Esophagus squamous epithelium (tissue), 5 donors: ENCODE data around the gene DUSP19. TPM values are rescaled to one million over a fixed set of nuclear protein-coding genes. Genes with fewer than 3 reads are reported as not detected.

Source experiments
- DNase-seq: peaks from one replicate; lab custom pipeline; 2025; lab: John Stamatoyannopoulos, UW
- H3K27ac ChIP-seq, 4 donors: fragments of 200-600 bp; sonication (generic); one replicate each; pipeline ENCODE4 v1.5.1; 2016 to 2019; ENCODE audit warnings: mild to moderate bottlenecking in 1 of 4
- H3K27me3 ChIP-seq, 4 donors: fragments of 200-600 bp; sonication (generic); 1 replicate in 3 of 4; 2 replicates in 1 of 4; pipeline versions ENCODE4 v1.5.1 to v1.6.0; 2017 to 2021; ENCODE audit warnings: antibody characterized with exemption in 1 of 4
- H3K36me3 ChIP-seq, 3 donors: fragments of 200-600 bp; sonication (generic); one replicate each; pipeline ENCODE4 v1.5.1; 2016 to 2019
- H3K4me1 ChIP-seq, 3 donors: fragments of 200-600 bp; sonication (generic); one replicate each; pipeline ENCODE4 v1.5.1; 2017 to 2019
- H3K4me3 ChIP-seq, 4 donors: fragments of 200-600 bp; sonication (generic); 1 replicate in 3 of 4; 2 replicates in 1 of 4; pipeline ENCODE4 v1.5.1; 2016 to 2019; ENCODE audit warnings: mild to moderate bottlenecking in 2 of 4, moderate library complexity in 1 of 4
- H3K9me3 ChIP-seq, 3 donors: fragments of 200-600 bp; sonication (generic); one replicate each; pipeline ENCODE4 v1.5.1; 2016 to 2019
- POLR2A ChIP-seq, 4 donors: fragments of 450-650 bp; IDR thresholded peaks; one replicate each; pipeline ENCODE4 v1.6.1; 2017; ENCODE audit warnings: antibody characterized with exemption in 4 of 4, mild to moderate bottlenecking in 4 of 4, moderate library complexity in 3 of 4
- WGBS, 2 donors: methylation state at CpG; one replicate each; pipeline ENCODE4 v1.1.5; 2018; 5-methylcytosine and 5-hydroxymethylcytosine counted together
- intact Hi-C: fragments of 100-400 bp; cut with DNase I; formaldehyde crosslinking; loops from one replicate; pipeline ENCODE4 v1.15.0; 2022
- total RNA-seq, 4 donors: library from RNA; depleted of rRNA; stranded (reverse); fragments of >200 nt; gene quantifications; one replicate each; pipeline ENCODE4 v1.1.0, GENCODE V29; 2016
- TF ChIP-seq, protein P1 (sequence below), 6 experiments: fragments of 450-650 bp in 4 of 6; fragments of 200-600 bp in 2 of 6; sonication (generic) in 2 of 6; IDR thresholded peaks; one replicate each; pipeline ENCODE4 v1.5.1; 2016 to 2019; ENCODE audit warnings: antibody characterized with exemption in 6 of 6, mild to moderate bottlenecking in 4 of 6, moderate library complexity in 4 of 6
- donor health status: DM: yes; HTN: yes; CAD: no.

The DUSP19 gene
- total RNA-seq, 4 donors from 2014 or later: 0.27 to 1.5 (median 0.86) TPM

DNA sequence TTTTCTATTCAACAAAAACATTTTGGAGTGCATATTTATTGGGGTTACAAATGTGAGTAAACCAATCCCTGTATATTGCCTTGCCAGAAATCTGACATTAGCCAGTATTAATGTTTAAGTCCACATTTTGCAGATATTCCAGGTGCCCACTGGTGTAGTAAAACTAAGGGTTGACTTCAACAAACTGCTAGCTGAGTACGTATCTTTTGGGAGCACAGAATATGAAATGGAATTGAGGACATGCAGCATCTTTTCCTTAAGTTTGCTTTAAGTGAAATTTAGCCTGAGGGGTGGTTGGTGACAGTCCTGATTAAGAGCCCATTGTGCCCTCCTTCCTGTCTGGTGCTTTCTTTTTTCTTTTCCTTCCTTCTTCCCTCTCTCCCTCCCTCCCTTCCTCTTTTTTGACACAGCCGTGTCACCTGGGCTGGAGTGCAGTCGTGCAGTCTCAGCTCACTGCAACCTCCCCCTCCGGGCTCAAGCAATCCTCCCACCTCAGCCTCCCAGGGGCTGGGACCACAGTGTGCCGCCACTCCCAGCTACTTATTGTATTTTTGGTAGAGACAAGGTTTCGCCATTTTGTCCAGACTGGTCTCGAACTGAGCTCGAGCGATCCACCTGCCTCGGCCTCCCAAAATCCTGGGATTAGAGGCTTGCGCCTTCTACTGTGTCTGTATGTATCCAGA is 47.3 kb downstream of the DUSP19 start:
- Histone ChIP-seq H3K9me3 (no peaks in the 10 kb centered on the region), H3K36me3 (peaks cover 0 to 23% (median 0%) of the 10 kb centered on the region in 3 donors), H3K27ac (no peak overlapping the region), H3K4me3 (peak overlapping the region in 3 of 4 donors; percentile 74 to 96 (median 91)), H3K27me3 (no peaks in the 10 kb centered on the region), H3K4me1 (peaks cover 8 to 28% (median 11%) of the 10 kb centered on the region in 3 donors)
- 70 to 74% methylated on average over 11 of the region's 11 CpGs for WGBS, 2 donors
- TF ChIP-seq, protein P1, sequence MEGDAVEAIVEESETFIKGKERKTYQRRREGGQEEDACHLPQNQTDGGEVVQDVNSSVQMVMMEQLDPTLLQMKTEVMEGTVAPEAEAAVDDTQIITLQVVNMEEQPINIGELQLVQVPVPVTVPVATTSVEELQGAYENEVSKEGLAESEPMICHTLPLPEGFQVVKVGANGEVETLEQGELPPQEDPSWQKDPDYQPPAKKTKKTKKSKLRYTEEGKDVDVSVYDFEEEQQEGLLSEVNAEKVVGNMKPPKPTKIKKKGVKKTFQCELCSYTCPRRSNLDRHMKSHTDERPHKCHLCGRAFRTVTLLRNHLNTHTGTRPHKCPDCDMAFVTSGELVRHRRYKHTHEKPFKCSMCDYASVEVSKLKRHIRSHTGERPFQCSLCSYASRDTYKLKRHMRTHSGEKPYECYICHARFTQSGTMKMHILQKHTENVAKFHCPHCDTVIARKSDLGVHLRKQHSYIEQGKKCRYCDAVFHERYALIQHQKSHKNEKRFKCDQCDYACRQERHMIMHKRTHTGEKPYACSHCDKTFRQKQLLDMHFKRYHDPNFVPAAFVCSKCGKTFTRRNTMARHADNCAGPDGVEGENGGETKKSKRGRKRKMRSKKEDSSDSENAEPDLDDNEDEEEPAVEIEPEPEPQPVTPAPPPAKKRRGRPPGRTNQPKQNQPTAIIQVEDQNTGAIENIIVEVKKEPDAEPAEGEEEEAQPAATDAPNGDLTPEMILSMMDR (IDR thresholded peaks at IDR 0.05): no peak
- TF ChIP-seq POLR2A (IDR thresholded peaks at IDR 0.05): no peak
- intact Hi-C loops: no loop called here
- no peak for DNase-seq

DNA sequence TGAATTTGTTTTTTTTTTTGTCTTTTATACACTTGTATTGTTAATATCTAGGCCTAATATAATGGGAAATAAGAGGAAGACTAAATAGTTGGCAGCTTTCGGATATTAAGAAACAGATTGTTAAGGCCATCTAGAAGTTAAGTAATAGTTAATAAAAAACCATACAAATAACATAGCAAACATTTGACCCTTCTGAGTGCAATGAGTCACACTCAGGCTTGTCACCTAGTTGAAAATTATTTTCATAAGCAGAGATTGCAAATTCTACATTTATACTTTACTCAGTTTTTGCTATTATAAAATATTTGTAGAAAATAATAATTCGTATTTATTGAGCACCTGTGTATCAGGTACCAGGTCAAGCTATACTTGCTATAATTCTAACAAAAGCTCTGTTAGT is 48.1 kb downstream of the DUSP19 start:
- TF ChIP-seq POLR2A (IDR thresholded peaks at IDR 0.05): no peak
- TF ChIP-seq, protein P1 (IDR thresholded peaks at IDR 0.05): no peak
- intact Hi-C loops: no loop called here
- Histone ChIP-seq H3K36me3 (peaks cover 0 to 31% (median 0%) of the 10 kb centered on the region in 3 donors), H3K9me3 (no peaks in the 10 kb centered on the region), H3K27me3 (no peaks in the 10 kb centered on the region), H3K27ac (no peak overlapping the region), H3K4me1 (peaks cover 8 to 28% (median 11%) of the 10 kb centered on the region in 3 donors), H3K4me3 (no peak overlapping the region)
- WGBS, 2 donors: 86 to 87% methylated on average over 2 of the region's 2 CpGs
- DNase-seq: no peak

GRCh38 chr2:183134016-183134415 is 55.5 kb downstream of the DUSP19 start:
- TF ChIP-seq POLR2A (IDR thresholded peaks at IDR 0.05): no peak
- TF ChIP-seq, protein P1 (IDR thresholded peaks at IDR 0.05): no peak
- Histone ChIP-seq H3K4me1 (no peaks in the 10 kb centered on the region), H3K36me3 (peaks cover 0 to 75% (median 0%) of the 10 kb centered on the region in 3 donors), H3K4me3 (no peak overlapping the region), H3K27ac (no peak overlapping the region), H3K9me3 (no peaks in the 10 kb centered on the region), H3K27me3 (no peaks in the 10 kb centered on the region)
- WGBS, 2 donors: 65 to 93% methylated on average over 2 of the region's 2 CpGs
- intact Hi-C loops: no loop called here
- no peak for DNase-seq

- WGBS, 2 donors: 96 to 100% methylated on average over 1 of the region's 1 CpG
- H3K4me1 ChIP-seq: no peaks in the 10 kb centered on the region
- TF ChIP-seq, protein P1 (IDR thresholded peaks at IDR 0.05): no peak
- no peak for TF ChIP-seq POLR2A (IDR thresholded peaks at IDR 0.05)
- peaks cover 0 to 71% (median 0%) of the 10 kb centered on the region in 3 donors for H3K36me3 ChIP-seq
- no peak overlapping the region for H3K27ac ChIP-seq
- no peaks in the 10 kb centered on the region for H3K27me3 ChIP-seq
- H3K4me3 ChIP-seq: no peak overlapping the region
- DNase-seq: no peak
- peaks cover 0 to 3% (median 0%) of the 10 kb centered on the region in 3 donors for H3K9me3 ChIP-seq
- intact Hi-C loops: no loop called here
Measured at GRCh38 chr2:183148955-183149354, 70.4 kb downstream of the DUSP19 start.

- 62 to 90% methylated on average over 2 of the region's 2 CpGs for WGBS, 2 donors
- no peaks in the 10 kb centered on the region for H3K27me3 ChIP-seq
- no peak overlapping the region for H3K27ac ChIP-seq
- H3K36me3 ChIP-seq: peaks cover 0 to 71% (median 0%) of the 10 kb centered on the region in 3 donors
- no peaks in the 10 kb centered on the region for H3K9me3 ChIP-seq
- DNase-seq: no peak
- no peaks in the 10 kb centered on the region for H3K4me1 ChIP-seq
- intact Hi-C loops: no loop called here
- TF ChIP-seq, protein P1 (IDR thresholded peaks at IDR 0.05): no peak
- TF ChIP-seq POLR2A (IDR thresholded peaks at IDR 0.05): no peak
- no peak overlapping the region for H3K4me3 ChIP-seq
Measured at GRCh38 chr2:183149489-183149888, 70.9 kb downstream of the DUSP19 start.
